Mesenchymal stem cell (in vitro differentiated cells and primary cell): ENCODE data around the gene CDKN2AIPNL.

Experiments
- DNase-seq: peaks from one replicate; pipeline ENCODE4 v3.0.0-alpha.2; 2013
- H2AFZ ChIP-seq: one replicate; pipeline ENCODE4 v1.6.1; 2013; ENCODE audit warnings: low read depth, mild to moderate bottlenecking, control low read depth, inconsistent platforms, low read length, moderate library complexity
- H2AK5ac ChIP-seq: 2 replicates; pipeline ENCODE4 v1.6.1; 2013; ENCODE audit warnings: low read length, moderate library complexity, mild to moderate bottlenecking, inconsistent platforms; ENCODE audit not compliant: severe bottlenecking
- H2BK120ac ChIP-seq: one replicate; pipeline ENCODE4 v1.6.1; 2013; ENCODE audit warnings: low read depth, mild to moderate bottlenecking, inconsistent platforms, low read length, moderate library complexity
- H2BK12ac ChIP-seq, 2 experiments: one replicate each; pipeline ENCODE4 v1.6.1; 2013; ENCODE audit warnings: inconsistent platforms in 2 of 2, low read length in 2 of 2, mild to moderate bottlenecking in 2 of 2, moderate library complexity in 2 of 2, control low read depth in 1 of 2
- H2BK15ac ChIP-seq: one replicate; pipeline ENCODE4 v1.6.1; 2013; ENCODE audit warnings: mild to moderate bottlenecking, low read depth, inconsistent platforms; ENCODE audit not compliant: poor library complexity, severe bottlenecking
- H2BK5ac ChIP-seq: 2 replicates; pipeline ENCODE4 v1.6.1; 2013; ENCODE audit warnings: low read depth, mild to moderate bottlenecking, low read length, control low read depth, inconsistent platforms; ENCODE audit not compliant: poor library complexity, severe bottlenecking
- H3K14ac ChIP-seq, 2 experiments: one replicate each; pipeline ENCODE4 v1.6.1; 2013; ENCODE audit warnings: inconsistent platforms in 2 of 2, low read length in 2 of 2, control low read depth in 1 of 2, mild to moderate bottlenecking in 1 of 2, moderate library complexity in 1 of 2
- H3K18ac ChIP-seq, 2 experiments: one replicate each; pipeline ENCODE4 v1.6.1; 2013; ENCODE audit warnings: inconsistent platforms in 2 of 2, low read length in 2 of 2, control low read depth in 1 of 2, low read depth in 1 of 2, mild to moderate bottlenecking in 1 of 2
- H3K23ac ChIP-seq, 2 experiments: one replicate each; pipeline ENCODE4 v1.6.1; 2013; ENCODE audit warnings: inconsistent platforms in 2 of 2, low read length in 2 of 2, mild to moderate bottlenecking in 2 of 2, moderate library complexity in 2 of 2, control low read depth in 1 of 2
- H3K27ac ChIP-seq: 2 replicates; pipeline ENCODE4 v1.5.1; 2013; ENCODE audit warnings: mild to moderate bottlenecking, moderate library complexity, low read length, control low read depth, inconsistent platforms; ENCODE audit not compliant: poor library complexity, severe bottlenecking
- H3K27me3 ChIP-seq, 2 experiments: 2 replicates each; pipeline versions ENCODE4 v1.6.1 to v1.7.0; 2013; ENCODE audit warnings: low read length in 2 of 2, mild to moderate bottlenecking in 2 of 2, moderate library complexity in 2 of 2, control low read depth in 1 of 2, inconsistent platforms in 1 of 2; ENCODE audit not compliant: control insufficient read depth in 1 of 2, insufficient read depth in 1 of 2
- H3K36me3 ChIP-seq, 2 experiments: 2 replicates each; pipeline versions ENCODE4 v1.6.1 to v1.7.0; 2013; ENCODE audit warnings: low read length in 2 of 2, control low read depth in 1 of 2, inconsistent platforms in 1 of 2, low read depth in 1 of 2, mild to moderate bottlenecking in 1 of 2; ENCODE audit not compliant: insufficient read depth in 2 of 2, control insufficient read depth in 1 of 2
- H3K4ac ChIP-seq, 2 experiments: one replicate each; pipeline ENCODE4 v1.6.1; 2013; ENCODE audit warnings: inconsistent platforms in 2 of 2, low read length in 2 of 2, mild to moderate bottlenecking in 2 of 2, moderate library complexity in 2 of 2, control low read depth in 1 of 2, low read depth in 1 of 2
- H3K4me1 ChIP-seq: 2 replicates; pipeline ENCODE4 v1.6.1; 2013; ENCODE audit warnings: low read depth, low read length, control low read depth; ENCODE audit not compliant: control insufficient read depth, insufficient read depth
- H3K4me2 ChIP-seq: 2 replicates; pipeline ENCODE4 v1.6.1; 2013; ENCODE audit warnings: low read length, mild to moderate bottlenecking, inconsistent platforms; ENCODE audit not compliant: poor library complexity, severe bottlenecking
- H3K4me3 ChIP-seq, 2 experiments: 2 replicates each; pipeline versions ENCODE4 v1.5.1 to v1.7.0; 2013; ENCODE audit warnings: low read length in 2 of 2, mild to moderate bottlenecking in 2 of 2, control low read depth in 1 of 2, low read depth in 1 of 2; ENCODE audit not compliant: insufficient read depth in 1 of 2
- H3K79me1 ChIP-seq: replicated peaks from 2 replicates; pipeline ENCODE4 v1.6.1; 2013; ENCODE audit warnings: mild to moderate bottlenecking, control low read depth, low read length, inconsistent platforms; ENCODE audit not compliant: poor library complexity, severe bottlenecking
- H3K9ac ChIP-seq: 2 replicates; pipeline ENCODE4 v1.7.0; 2013; ENCODE audit warnings: mild to moderate bottlenecking, low read length, moderate library complexity
- H3K9me3 ChIP-seq: 2 replicates; pipeline ENCODE4 v1.7.0; 2013; ENCODE audit warnings: mild to moderate bottlenecking, low read length; ENCODE audit not compliant: control insufficient read depth
- H4K8ac ChIP-seq: one replicate; pipeline ENCODE4 v1.6.1; 2013; ENCODE audit warnings: inconsistent platforms, mild to moderate bottlenecking, low read length, moderate library complexity
- H4K91ac ChIP-seq: one replicate; pipeline ENCODE4 v1.6.1; 2013; ENCODE audit warnings: mild to moderate bottlenecking, low read length, inconsistent platforms
- WGBS: methylation state at CpG from one replicate; pipeline ENCODE4 v1.1.7; 2013; ENCODE audit warnings: mixed read lengths; 5-methylcytosine and 5-hydroxymethylcytosine counted together

The CDKN2AIPNL gene

DNA sequence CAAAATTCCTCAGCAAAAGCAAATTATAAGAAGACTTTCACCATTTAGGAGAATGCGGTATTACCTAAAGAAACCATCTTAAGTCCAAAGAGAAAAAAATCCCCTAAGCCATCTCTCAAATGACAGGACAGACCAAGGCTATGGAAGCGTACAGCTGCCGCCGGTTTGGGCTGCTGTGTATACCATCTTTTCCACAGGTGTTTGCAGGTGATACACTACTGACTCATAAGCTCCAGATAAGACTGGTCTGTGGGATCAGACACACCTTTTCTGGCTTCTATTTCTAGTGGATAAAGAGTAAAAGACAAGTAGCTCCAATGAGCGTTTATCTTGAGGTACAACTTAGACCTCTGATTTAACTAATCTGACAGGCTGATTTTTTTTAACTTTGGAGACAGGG is 7.7 kb downstream of the CDKN2AIPNL start:
- Histone ChIP-seq H3K36me3 (peaks cover 12 to 52% of the 10 kb centered on the region in 2 experiments), H3K9ac (no peak overlapping the region), H3K4me2 (no peak overlapping the region), H3K14ac (no peak overlapping the region), H2AFZ (no peak overlapping the region), H3K18ac (no peak overlapping the region), H2BK12ac (no peak overlapping the region), H3K9me3 (no peaks in the 10 kb centered on the region), H2BK5ac (no peak overlapping the region), H2BK120ac (no peak overlapping the region), H3K4me3 (no peak overlapping the region), H3K4ac (no peak overlapping the region), H3K27me3 (no peaks in the 10 kb centered on the region), H3K27ac (no peak overlapping the region), H3K23ac (no peak overlapping the region), H3K79me1 (peaks cover 9% of the 10 kb centered on the region), H3K4me1 (peaks cover 3% of the 10 kb centered on the region), H4K8ac (no peak overlapping the region), H4K91ac (no peak overlapping the region), H2AK5ac (no peak overlapping the region), H2BK15ac (no peak overlapping the region)
- WGBS = over 99% methylated on average over 5 of the region's 5 CpGs
- DNase-seq = no peak

- no peak overlapping the region for H3K18ac ChIP-seq
- H3K9ac ChIP-seq = no peak overlapping the region
- H3K36me3 ChIP-seq = peaks cover 25 to 74% of the 10 kb centered on the region in 2 experiments
- WGBS = 94% methylated on average over 2 of the region's 2 CpGs
- H3K27me3 ChIP-seq = no peaks in the 10 kb centered on the region
- H3K14ac ChIP-seq = no peak overlapping the region
- H3K4ac ChIP-seq = no peak overlapping the region
- no peak overlapping the region for H4K91ac ChIP-seq
- H4K8ac ChIP-seq = no peak overlapping the region
- no peak overlapping the region for H2BK12ac ChIP-seq
- H3K27ac ChIP-seq = no peak overlapping the region
- DNase-seq = no peak
- no peaks in the 10 kb centered on the region for H3K9me3 ChIP-seq
- H3K4me1 ChIP-seq = no peaks in the 10 kb centered on the region
- H2AFZ ChIP-seq = no peak overlapping the region
- H2BK15ac ChIP-seq = no peak overlapping the region
- no peak overlapping the region for H3K23ac ChIP-seq
- H2AK5ac ChIP-seq = no peak overlapping the region
- H2BK5ac ChIP-seq = no peak overlapping the region
- H2BK120ac ChIP-seq = no peak overlapping the region
- H3K4me3 ChIP-seq = no peak overlapping the region
- H3K4me2 ChIP-seq = no peak overlapping the region
- H3K79me1 ChIP-seq = peaks cover 8% of the 10 kb centered on the region
Observed at GRCh38 chr5:134398609-134399155, 13.0 kb downstream of the CDKN2AIPNL start.

DNA sequence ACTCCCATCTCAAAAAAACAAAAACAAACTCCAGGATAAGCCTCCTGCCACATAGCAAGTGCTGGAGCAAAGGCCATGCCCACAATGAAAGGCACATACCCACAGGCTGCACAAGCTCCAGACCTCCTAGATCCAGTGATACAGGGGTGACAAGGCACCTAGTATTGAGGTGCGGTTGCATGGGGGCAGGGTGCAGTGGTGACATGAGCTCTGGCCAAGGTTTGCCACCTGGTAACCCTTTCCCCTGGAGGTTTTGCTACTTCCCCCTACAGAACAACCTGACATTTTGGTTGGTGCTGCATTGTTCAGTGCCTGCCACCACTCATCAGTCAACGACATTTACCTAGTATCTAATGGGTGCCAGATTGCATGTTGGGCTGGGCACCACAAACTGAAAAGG is 14.5 kb downstream of the CDKN2AIPNL start:
- H3K79me1 ChIP-seq = peaks cover 11% of the 10 kb centered on the region
- H2AK5ac ChIP-seq = no peak overlapping the region
- no peak overlapping the region for H4K8ac ChIP-seq
- DNase-seq = no peak
- H3K23ac ChIP-seq = no peak overlapping the region
- no peak overlapping the region for H3K4ac ChIP-seq
- no peak overlapping the region for H3K4me2 ChIP-seq
- WGBS = 100% methylated on average over 2 of the region's 2 CpGs
- no peaks in the 10 kb centered on the region for H3K9me3 ChIP-seq
- H3K4me1 ChIP-seq = no peaks in the 10 kb centered on the region
- no peaks in the 10 kb centered on the region for H3K27me3 ChIP-seq
- H2BK15ac ChIP-seq = no peak overlapping the region
- H2BK120ac ChIP-seq = no peak overlapping the region
- H3K14ac ChIP-seq = no peak overlapping the region
- no peak overlapping the region for H3K27ac ChIP-seq
- H2BK5ac ChIP-seq = no peak overlapping the region
- no peak overlapping the region for H2AFZ ChIP-seq
- no peak overlapping the region for H2BK12ac ChIP-seq
- H3K4me3 ChIP-seq = no peak overlapping the region
- H3K36me3 ChIP-seq = peaks cover 32 to 89% of the 10 kb centered on the region in 2 experiments
- no peak overlapping the region for H3K18ac ChIP-seq
- no peak overlapping the region for H3K9ac ChIP-seq
- no peak overlapping the region for H4K91ac ChIP-seq

- H3K4me2 ChIP-seq = no peak overlapping the region
- no peak overlapping the region for H3K27ac ChIP-seq
- no peak overlapping the region for H2BK12ac ChIP-seq
- no peaks in the 10 kb centered on the region for H3K9me3 ChIP-seq
- no peak overlapping the region for H2BK5ac ChIP-seq
- H3K4me1 ChIP-seq = no peaks in the 10 kb centered on the region
- no peak overlapping the region for H2AFZ ChIP-seq
- H3K14ac ChIP-seq = no peak overlapping the region
- peaks cover 33 to 91% of the 10 kb centered on the region in 2 experiments for H3K36me3 ChIP-seq
- H3K18ac ChIP-seq = no peak overlapping the region
- H3K9ac ChIP-seq = no peak overlapping the region
- H3K23ac ChIP-seq = no peak overlapping the region
- no peak overlapping the region for H2AK5ac ChIP-seq
- H2BK15ac ChIP-seq = no peak overlapping the region
- no peak overlapping the region for H3K4me3 ChIP-seq
- H3K27me3 ChIP-seq = no peaks in the 10 kb centered on the region
- no peak overlapping the region for H4K91ac ChIP-seq
- peaks cover 15% of the 10 kb centered on the region for H3K79me1 ChIP-seq
- 100% methylated on average over 4 of the region's 4 CpGs for WGBS
- H3K4ac ChIP-seq = no peak overlapping the region
- H4K8ac ChIP-seq = no peak overlapping the region
- no peak for DNase-seq
- H2BK120ac ChIP-seq = no peak overlapping the region
Observed at GRCh38 chr5:134396274-134396673, 15.4 kb downstream of the CDKN2AIPNL start.
